Measurements from ENCODE around the gene ZNF747.
A peak's percentile ranks its signal among the peaks of the same experiment; 100 is the strongest.

The ZNF747 gene

DNA sequence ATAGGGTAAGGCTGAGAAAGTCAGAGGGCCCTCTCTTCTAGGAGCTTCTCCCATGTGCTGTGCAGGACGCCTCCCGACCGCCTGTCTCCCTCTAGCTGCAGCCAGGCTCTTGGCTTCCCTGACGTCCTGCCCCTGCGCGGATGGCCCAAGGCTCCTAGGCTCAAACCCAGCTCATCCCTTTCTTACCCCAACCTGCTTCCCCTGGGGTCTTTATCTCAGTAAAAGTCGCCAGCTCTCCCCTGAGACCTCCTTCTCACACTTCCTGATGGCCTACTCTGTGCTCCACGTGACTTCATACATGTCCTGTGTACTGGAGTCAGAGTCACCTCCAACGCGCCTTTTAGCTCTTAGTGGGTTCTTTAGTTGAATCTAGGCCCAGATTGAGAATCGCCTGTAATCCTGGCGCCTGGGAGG is 1.1 kb upstream of the ZNF747 start:
- TF ChIP-seq, protein P1, sequence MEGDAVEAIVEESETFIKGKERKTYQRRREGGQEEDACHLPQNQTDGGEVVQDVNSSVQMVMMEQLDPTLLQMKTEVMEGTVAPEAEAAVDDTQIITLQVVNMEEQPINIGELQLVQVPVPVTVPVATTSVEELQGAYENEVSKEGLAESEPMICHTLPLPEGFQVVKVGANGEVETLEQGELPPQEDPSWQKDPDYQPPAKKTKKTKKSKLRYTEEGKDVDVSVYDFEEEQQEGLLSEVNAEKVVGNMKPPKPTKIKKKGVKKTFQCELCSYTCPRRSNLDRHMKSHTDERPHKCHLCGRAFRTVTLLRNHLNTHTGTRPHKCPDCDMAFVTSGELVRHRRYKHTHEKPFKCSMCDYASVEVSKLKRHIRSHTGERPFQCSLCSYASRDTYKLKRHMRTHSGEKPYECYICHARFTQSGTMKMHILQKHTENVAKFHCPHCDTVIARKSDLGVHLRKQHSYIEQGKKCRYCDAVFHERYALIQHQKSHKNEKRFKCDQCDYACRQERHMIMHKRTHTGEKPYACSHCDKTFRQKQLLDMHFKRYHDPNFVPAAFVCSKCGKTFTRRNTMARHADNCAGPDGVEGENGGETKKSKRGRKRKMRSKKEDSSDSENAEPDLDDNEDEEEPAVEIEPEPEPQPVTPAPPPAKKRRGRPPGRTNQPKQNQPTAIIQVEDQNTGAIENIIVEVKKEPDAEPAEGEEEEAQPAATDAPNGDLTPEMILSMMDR (IDR thresholded peaks at IDR 0.05; ENCODE audit: low read depth, low read length) = peak; percentile 72
- peak; percentile 34 for DNase-seq (ENCODE audit: extremely low read depth, low read depth)

DNA sequence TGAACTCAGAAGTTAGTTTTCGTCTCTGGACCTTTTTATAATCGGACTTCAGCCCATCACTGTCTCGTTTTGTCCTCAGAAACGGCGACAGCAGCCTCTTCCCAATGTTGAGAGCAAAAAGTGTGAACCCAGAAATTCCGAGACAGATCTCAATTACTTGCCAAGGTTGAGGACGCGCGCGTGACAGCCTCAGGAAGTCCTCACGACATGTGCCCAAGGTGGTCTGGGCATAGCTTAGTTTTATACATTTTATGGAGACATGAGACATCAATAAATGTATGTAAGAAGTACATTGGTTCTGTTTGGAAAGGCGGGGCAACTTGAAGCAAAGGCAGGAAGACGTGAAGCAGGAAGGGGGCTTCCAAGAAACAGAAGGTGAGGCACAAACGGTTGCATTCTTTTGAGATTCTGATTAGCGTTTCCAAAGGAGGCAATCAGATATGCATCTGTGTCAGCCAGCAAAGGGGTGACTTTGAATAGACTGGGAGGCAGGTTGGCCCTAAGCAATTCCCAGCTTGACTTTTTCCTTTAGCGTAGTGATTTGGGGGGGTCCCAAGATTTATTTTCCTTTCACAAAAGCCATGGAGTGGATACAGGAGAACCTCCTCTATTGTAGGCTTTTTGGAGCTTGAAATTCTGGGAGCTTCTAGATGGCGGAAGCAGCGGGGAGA is 583 bp upstream of the ZNF747 start:
- no peak for DNase-seq (ENCODE audit: extremely low read depth, low read depth)

DNA sequence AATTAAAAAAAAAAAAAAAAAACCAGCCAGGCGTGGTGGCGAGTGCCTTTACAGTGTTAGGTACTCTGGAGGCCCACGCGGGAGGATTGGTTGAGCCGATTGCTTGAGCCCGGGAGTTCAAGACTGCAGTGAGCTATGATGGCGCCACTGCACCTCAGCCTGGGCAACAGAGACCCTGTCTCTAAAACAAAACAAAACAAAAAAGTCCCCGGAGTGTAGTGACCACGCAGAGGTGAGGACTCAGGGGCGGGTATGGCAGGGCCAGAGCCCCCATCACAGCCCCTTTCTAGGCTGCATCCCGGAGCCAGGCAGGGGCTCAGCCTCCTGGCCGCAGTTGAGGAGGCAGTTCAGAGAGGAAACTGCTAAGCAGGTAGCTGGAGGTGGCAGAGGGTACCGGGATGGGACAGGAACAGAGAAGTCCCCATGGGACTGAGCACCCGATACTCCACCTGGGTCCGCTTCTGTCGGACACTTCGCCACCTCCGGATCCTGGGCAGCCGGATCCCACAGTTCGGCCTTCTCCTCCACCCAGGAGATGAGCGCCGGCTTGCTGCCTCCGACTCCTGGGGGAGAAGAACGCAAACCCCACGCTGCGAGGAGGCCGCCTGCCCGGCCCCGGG is 800 bp downstream of the ZNF747 start:
- TF ChIP-seq, protein P1 (IDR thresholded peaks at IDR 0.05; ENCODE audit: low read depth, low read length) = no peak
- DNase-seq (ENCODE audit: extremely low read depth, low read depth) = no peak

More for the DNA sequence above, 583 bp upstream of the ZNF747 start:
- TF ChIP-seq, protein P1 (IDR thresholded peaks at IDR 0.05; ENCODE audit: low read depth, low read length) = no peak

DNA sequence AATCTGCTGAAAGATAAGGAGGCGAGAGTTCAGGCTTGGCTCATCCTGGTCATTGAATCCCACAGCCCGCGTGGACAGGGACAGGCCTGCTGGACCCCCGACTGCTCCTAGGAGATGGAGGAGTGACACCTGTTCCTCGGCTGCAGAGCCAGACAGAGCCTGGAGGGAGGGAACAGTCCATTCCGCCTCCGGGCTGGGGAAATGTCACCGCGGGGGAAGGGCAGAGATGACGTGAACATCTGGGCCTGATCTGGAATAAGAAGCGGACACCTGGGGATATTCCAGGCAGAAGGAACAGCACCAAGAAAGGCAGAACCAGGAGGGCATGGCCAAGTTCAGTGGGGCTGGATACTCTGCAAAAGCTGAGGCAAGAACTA is 1.5 kb downstream of the ZNF747 start:
- TF ChIP-seq, protein P1 (IDR thresholded peaks at IDR 0.05; ENCODE audit: low read depth, low read length) = no peak
- DNase-seq (ENCODE audit: extremely low read depth, low read depth) = no peak

DNA sequence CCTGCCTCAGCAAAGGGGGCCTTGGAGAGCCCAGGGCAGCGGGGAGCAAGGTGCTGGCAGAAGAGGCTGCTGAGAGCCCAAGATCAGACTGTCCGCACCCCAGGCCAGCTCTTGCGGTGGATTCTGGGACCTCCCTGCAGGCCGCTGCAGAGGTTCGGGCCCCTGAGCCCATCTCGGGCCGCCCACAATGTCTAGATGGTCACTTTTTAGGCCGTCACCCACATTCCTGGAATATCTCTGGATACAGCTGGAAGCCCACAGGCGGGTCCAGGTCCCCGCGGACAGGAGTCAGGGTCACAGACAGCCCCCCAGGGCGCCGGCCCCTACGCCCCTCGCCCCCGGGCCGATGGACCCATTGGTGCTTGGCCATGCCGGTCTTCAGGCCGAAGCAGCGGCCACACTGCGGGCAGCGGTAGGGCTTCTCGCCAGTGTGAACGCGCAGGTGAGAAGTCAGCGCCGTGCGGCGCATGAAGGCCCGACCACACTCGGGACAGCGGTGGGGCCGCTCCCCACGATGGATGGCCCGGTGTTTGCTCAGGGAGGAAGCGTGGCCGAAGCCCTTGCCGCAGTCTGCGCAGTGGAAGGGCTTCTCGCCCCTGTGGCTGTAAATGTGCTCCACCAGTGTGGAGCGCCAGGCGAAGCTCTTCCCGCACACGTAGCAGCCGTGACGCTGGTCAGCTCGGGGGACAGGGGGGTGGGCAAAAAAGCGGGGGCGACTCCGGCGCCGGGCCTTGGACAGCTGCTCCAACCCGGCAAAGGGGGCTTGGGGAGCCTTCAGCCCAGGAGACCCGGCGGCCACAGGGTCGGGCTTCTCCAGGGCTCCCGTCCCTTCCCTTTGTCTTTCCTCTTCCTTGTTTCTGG is 2.1 kb downstream of the ZNF747 start:
- no peak for DNase-seq (ENCODE audit: extremely low read depth, low read depth)
- TF ChIP-seq, protein P1 (IDR thresholded peaks at IDR 0.05; ENCODE audit: low read depth, low read length) = no peak

DNA sequence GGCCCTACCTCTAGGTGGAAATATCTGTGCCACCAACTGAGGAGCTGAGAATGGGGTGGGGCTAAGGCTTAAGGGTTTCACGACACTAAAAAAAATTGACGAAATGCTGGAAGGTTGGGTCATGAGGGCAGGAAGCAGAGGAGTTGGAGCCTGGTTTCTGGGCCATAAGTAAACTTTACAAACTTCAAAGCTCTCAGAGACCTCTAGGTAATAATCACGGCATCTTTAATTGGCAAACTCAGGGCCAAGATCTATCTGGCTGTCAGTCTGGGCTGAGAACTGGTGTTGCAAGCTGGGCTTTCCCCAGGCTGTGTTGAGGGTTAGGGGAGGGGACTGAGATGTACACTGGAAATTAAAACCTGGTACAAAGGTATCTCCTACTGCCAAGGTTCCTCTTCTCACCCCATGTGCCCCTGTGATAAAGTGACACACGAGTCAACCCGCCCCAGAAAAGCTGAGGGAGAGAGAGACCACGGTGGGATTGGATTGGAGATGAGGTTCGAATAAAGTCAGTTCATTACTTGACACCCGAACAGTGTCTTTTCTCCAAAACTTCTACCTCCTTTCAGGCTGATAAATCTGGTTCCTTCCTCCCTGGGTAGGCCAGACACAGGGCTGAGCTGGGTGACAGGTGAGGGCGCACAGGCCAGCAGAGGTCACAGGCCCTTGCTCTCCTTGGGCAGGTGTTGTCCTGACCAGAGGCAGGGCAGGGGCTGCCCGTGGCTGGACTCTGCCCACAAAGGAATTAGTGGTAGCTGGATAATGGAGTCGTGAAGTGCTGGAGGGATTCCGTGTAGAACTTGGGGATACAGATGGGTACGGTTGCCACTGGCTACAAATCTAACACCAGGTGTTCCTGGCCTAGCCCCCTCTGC is 4.3 kb downstream of the ZNF747 start:
- TF ChIP-seq, protein P1 (IDR thresholded peaks at IDR 0.05; ENCODE audit: low read depth, low read length) = no peak
- DNase-seq (ENCODE audit: extremely low read depth, low read depth) = no peak

All from AG09319 (cell line).